ENCODE measurements around the gene AKR1B15.
"Not testable (repeated sequence)": the region's sequence is repeated elsewhere in the genome, so short reads cannot be mapped to it uniquely, and the experiment has no call there.

AKR1B15 gene

GRCh38 chr7:134561616-134562015 lies 12.7 kb downstream of the AKR1B15 start:
- not testable (repeated sequence) for DNase-seq (ENCODE audit: low read depth in 2 of 2)

GRCh38 chr7:134562136-134562535 lies 13.2 kb downstream of the AKR1B15 start:
- no peak for DNase-seq (ENCODE audit: low read depth in 2 of 2)

- DNase-seq (ENCODE audit: low read depth in 2 of 2): not testable (repeated sequence)
Measured at GRCh38 chr7:134563398-134563749, 14.5 kb downstream of the AKR1B15 start.

- DNase-seq (ENCODE audit: low read depth in 2 of 2): no peak
Measured at GRCh38 chr7:134565643-134566136, 16.8 kb downstream of the AKR1B15 start.

- no peak for DNase-seq (ENCODE audit: low read depth in 2 of 2)
Measured at GRCh38 chr7:134567368-134567767, 18.5 kb downstream of the AKR1B15 start.

GRCh38 chr7:134569962-134570361 lies 21.1 kb downstream of the AKR1B15 start:
- DNase-seq (ENCODE audit: low read depth in 2 of 2): not testable (repeated sequence)

- no peak for DNase-seq (ENCODE audit: low read depth in 2 of 2)
Measured at GRCh38 chr7:134571101-134571500, 22.2 kb downstream of the AKR1B15 start.

GRCh38 chr7:134571746-134572461 lies 23.0 kb downstream of the AKR1B15 start:
- DNase-seq (ENCODE audit: low read depth in 2 of 2): no peak

GRCh38 chr7:134574322-134574721 lies 25.4 kb downstream of the AKR1B15 start:
- DNase-seq (ENCODE audit: low read depth in 2 of 2): no peak

GRCh38 chr7:134584290-134584689 lies 35.4 kb downstream of the AKR1B15 start:
- DNase-seq (ENCODE audit: low read depth in 2 of 2): no peak

- no peak for DNase-seq (ENCODE audit: low read depth in 2 of 2)
Measured at GRCh38 chr7:134585897-134586296, 37.0 kb downstream of the AKR1B15 start.

- DNase-seq (ENCODE audit: low read depth in 2 of 2): no peak
Measured at GRCh38 chr7:134587750-134588149, 38.8 kb downstream of the AKR1B15 start.

GRCh38 chr7:134589491-134589941 lies 40.6 kb downstream of the AKR1B15 start:
- no peak for DNase-seq (ENCODE audit: low read depth in 2 of 2)

GRCh38 chr7:134593530-134594392 lies 44.9 kb downstream of the AKR1B15 start:
- no peak for DNase-seq (ENCODE audit: low read depth in 2 of 2)

GRCh38 chr7:134594877-134595276 lies 46.0 kb downstream of the AKR1B15 start:
- DNase-seq (ENCODE audit: low read depth in 2 of 2): no peak

- no peak for DNase-seq (ENCODE audit: low read depth in 2 of 2)
Measured at GRCh38 chr7:134599371-134599770, 50.5 kb downstream of the AKR1B15 start.

GRCh38 chr7:134601459-134601858 lies 52.5 kb downstream of the AKR1B15 start:
- no peak for DNase-seq (ENCODE audit: low read depth in 2 of 2)

- no peak for DNase-seq (ENCODE audit: low read depth in 2 of 2)
Measured at GRCh38 chr7:134602881-134603451, 54.1 kb downstream of the AKR1B15 start.

GRCh38 chr7:134605978-134606923 lies 57.3 kb downstream of the AKR1B15 start:
- peak; percentile 13 to 50 for DNase-seq (ENCODE audit: low read depth in 2 of 2)

GRCh38 chr7:134611611-134612151 lies 62.8 kb downstream of the AKR1B15 start:
- no peak for DNase-seq (ENCODE audit: low read depth in 2 of 2)

GRCh38 chr7:134612197-134612596 lies 63.3 kb downstream of the AKR1B15 start:
- no peak for DNase-seq (ENCODE audit: low read depth in 2 of 2)

Measured in stimulated activated CD4-positive, alpha-beta T cell treated with anti-CD3 and anti-CD28 coated beads, Interleukin-12 subunit alpha, Interleukin-12 subunit beta, amount 100 ng/mL, for 24 hours (primary cell).